Ovary (tissue), 3 donors: ENCODE data around the gene SF1.

Experiments used
- EP300 ChIP-seq: sonication (generic); formaldehyde crosslinking; IDR thresholded peaks from one replicate; pipeline ENCODE4 v1.6.1; 2017; ENCODE audit warnings: antibody characterized with exemption
- POLR2A ChIP-seq: fragments of 450-650 bp; IDR thresholded peaks from one replicate; pipeline ENCODE4 v1.6.1; 2017; ENCODE audit warnings: antibody characterized with exemption, mild to moderate bottlenecking, moderate library complexity
- TF ChIP-seq, protein P1 (sequence below), 3 donors: fragments of 450-650 bp in 2 of 3; fragments of 200-600 bp in 1 of 3; IDR thresholded peaks; one replicate each; pipeline versions ENCODE4 v1.5.1 to v1.8.0; 2016 to 2022; ENCODE audit warnings: antibody characterized with exemption in 3 of 3, mild to moderate bottlenecking in 1 of 3
- donor health status: DM: no; HTN: no; CAD: no.

DNA sequence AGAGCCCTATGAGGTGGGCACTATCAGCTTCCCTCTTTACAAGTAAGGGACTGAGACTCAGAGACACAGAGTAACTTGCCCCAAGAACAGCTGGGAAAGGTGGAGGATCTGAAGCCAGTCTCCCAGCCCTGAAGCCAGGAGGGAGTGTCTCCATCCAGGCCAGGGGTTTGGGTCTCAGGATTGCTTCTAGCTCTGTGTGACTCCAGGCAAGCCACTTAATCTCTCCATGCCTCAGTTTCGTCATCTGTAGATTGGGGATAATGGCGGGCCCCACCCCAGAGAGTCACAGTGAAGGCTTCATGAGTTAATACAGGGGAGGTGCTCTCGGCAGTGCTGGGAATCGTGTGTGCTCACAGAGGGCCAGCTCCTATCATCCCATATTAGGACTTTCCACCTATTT lies 14.1 kb upstream of the SF1 start:
- TF ChIP-seq, protein P1, sequence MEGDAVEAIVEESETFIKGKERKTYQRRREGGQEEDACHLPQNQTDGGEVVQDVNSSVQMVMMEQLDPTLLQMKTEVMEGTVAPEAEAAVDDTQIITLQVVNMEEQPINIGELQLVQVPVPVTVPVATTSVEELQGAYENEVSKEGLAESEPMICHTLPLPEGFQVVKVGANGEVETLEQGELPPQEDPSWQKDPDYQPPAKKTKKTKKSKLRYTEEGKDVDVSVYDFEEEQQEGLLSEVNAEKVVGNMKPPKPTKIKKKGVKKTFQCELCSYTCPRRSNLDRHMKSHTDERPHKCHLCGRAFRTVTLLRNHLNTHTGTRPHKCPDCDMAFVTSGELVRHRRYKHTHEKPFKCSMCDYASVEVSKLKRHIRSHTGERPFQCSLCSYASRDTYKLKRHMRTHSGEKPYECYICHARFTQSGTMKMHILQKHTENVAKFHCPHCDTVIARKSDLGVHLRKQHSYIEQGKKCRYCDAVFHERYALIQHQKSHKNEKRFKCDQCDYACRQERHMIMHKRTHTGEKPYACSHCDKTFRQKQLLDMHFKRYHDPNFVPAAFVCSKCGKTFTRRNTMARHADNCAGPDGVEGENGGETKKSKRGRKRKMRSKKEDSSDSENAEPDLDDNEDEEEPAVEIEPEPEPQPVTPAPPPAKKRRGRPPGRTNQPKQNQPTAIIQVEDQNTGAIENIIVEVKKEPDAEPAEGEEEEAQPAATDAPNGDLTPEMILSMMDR (IDR thresholded peaks at IDR 0.05), result no peak
- TF ChIP-seq POLR2A (no peak), EP300 (no peak)
